Iris pigment epithelial cell (primary cell): ENCODE measurements around the gene PPP5C.
"Not testable (repeated sequence)": the region's sequence is repeated elsewhere in the genome, so short reads cannot be mapped to it uniquely, and the experiment has no call there.

Experiments
- DNase-seq: peaks from one replicate; pipeline ENCODE4 v3.0.0-alpha.2; 2011; ENCODE audit warnings: low read depth

Gene PPP5C

DNA sequence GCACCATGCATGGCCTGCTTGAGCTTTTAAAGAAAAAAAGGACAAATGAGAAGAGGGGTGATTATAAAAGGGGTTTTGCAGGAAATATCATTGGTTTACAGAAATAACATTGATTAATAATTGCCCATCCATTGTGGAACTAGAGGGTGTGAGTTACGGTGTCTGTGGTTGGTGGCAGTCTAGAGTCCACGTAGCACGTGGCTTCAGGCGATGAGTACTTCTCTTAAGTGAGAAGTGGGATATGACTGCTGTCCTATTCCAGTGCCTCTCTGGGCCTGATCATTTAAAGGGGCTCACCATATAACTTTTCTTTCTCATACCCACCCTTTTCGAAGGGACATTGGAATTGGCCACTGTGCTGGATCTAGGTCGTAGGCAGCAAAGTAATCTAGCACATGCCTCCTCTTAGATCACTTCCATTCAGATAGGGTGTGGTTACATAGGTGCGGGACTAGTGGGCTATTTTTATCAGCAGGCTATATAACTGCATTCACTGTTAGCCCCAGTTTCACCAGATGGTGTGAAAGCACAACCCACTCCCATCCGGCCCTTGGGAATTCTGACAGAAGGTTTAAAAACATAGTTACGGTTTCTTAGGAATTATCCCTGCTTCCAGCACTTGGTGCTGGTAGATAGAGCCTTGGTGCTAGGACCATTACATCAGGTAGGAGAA lies 19.9 kb downstream of the PPP5C start:
- DNase-seq = no peak

- no peak for DNase-seq
Measured at GRCh38 chr19:46367426-46367825, 20.5 kb downstream of the PPP5C start.

- no peak for DNase-seq
Measured at GRCh38 chr19:46368116-46368515, 21.2 kb downstream of the PPP5C start.

GRCh38 chr19:46369817-46370216 lies 22.9 kb downstream of the PPP5C start:
- no peak for DNase-seq

GRCh38 chr19:46371371-46371901 lies 24.5 kb downstream of the PPP5C start:
- no peak for DNase-seq

GRCh38 chr19:46372901-46373490 lies 26.1 kb downstream of the PPP5C start:
- DNase-seq = peak; percentile 58

GRCh38 chr19:46373491-46374359 lies 26.8 kb downstream of the PPP5C start:
- DNase-seq = peak; percentile 56

DNA sequence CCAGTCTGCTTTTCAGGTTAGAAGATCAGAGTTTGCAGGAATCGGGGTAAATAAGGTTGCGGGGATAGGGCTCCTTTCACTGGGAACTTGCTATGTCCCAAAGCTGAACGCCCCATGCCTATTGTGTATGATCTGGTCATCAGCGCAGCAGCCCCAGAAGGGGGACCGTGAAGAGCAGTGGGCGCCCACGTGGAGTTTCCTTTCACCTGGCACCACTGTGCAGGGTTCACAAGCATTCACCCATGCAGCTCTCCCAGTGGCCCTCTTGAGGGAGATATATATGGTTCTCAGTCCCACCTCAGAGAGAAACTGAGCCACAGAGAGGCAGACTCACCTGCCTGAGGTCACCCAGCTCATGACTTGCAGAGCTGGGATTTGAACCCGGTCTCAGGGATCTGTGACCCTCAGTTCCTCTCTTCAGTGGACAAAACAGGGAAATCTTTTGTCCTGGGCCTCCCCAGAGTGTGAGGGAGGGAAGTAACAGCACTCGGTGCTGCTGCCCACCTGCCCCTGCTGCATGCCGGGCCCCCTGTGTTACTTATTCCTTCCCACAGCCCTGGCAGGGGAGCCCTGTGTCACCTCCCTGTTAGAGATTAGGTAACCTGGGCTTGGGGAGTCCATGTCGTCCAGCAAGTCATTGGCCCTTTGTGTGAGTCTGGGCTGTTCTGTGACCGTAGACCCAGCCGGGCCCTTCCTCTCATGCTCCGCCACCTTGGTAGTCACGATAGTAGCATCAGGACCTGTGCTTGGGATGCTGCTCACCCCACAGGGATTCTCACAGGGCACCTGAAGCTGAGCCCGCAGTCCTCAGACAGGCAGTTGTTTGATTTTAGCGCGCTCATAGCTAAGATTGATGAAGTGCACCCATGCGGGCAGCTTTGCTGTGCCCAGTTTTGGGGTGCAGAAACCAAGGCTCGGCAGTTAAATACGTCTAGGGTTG lies 27.9 kb downstream of the PPP5C start:
- no peak for DNase-seq

GRCh38 chr19:46375476-46376067 lies 28.7 kb downstream of the PPP5C start:
- DNase-seq = not testable (repeated sequence)

DNA sequence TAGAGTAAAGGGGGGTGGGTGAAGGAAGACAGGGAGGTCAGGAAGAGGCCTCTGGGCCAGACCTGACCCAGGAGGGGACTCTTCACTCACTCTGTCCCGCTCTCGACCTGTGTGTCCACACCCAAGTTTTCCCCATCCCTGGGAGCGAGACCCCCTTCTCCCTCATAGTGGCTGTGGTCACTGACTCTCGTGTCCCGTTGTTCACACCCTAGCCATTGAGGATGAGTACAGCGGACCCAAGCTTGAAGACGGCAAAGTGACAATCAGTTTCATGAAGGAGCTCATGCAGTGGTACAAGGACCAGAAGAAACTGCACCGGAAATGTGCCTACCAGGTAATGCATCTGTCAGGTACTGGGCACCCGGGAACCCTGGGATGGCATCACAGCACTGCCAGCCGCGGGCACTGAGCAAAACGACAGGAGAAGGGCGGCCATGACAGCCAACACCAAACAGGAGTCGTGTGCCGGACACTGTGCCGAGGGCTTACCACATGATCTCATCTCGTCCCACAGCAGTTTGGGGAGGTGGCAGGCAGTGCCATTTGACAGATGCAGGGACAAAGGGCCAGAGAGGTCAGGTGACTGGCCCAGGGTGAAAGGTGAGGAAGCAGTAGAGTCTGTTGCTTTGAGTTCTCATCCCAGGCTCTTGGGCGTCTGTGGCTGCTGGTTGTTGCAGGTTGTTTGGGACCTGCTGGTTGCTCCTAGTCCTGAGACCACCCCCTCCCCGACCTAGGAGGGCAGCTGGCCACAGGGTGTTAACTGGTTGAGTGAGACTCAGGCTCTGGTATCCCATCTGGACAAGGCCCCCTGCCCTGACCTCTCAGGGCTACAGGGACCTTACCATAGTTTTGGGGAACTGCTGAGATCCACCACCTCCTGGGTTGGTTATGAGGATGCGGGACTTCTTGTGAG lies 29.6 kb downstream of the PPP5C start:
- no peak for DNase-seq

GRCh38 chr19:46378268-46378667 lies 31.4 kb downstream of the PPP5C start:
- DNase-seq = peak; percentile 79

DNA sequence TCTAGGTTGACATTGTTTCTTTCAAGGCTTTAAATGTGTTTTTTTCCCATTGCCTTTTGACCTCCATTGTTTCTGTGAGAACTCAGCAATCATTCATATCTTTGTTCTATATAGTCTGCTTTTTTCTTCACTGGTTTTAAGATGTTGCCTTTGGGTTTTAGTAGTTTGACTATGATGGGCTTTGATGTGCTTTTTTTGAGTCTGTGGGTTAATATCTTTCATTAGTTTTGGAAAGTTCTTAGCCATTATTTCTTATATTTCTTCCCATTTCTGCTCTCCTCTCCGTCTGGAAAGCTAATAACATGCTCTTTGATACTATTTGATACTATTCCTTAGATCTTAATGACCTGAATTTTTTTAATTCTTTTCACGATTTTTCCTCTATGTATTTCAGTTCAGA lies 33.8 kb downstream of the PPP5C start:
- DNase-seq = no peak

GRCh38 chr19:46381346-46381745 lies 34.5 kb downstream of the PPP5C start:
- DNase-seq = no peak

DNA sequence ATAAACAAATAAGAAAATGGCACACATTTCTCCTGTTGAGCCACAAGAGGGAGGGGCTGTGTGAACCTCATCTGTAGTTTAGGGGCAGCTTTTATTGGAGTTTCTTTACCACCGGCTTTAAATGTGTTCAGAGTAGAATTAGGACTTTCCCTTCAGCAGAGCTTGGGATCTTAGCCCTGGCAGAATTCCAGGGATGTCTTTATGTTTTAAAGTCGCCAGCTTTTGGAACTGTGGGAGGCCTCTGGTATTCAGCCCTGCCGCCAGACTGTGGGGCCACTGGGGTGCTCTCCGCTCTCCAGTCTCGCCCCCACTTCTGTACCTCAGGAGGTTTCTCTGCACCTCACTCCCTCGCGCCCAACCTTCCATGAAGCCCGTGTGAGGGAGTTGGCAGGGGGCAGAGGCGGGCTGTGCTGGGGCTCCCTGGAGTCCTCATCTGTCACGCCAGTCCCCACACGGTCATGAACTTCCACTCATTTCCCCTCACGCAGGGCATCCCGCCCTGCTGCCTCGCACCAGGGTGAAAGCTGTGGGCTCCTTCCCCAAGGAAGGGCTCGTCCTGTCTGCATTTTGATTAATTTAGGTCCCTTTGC lies 35.0 kb downstream of the PPP5C start:
- no peak for DNase-seq

DNA sequence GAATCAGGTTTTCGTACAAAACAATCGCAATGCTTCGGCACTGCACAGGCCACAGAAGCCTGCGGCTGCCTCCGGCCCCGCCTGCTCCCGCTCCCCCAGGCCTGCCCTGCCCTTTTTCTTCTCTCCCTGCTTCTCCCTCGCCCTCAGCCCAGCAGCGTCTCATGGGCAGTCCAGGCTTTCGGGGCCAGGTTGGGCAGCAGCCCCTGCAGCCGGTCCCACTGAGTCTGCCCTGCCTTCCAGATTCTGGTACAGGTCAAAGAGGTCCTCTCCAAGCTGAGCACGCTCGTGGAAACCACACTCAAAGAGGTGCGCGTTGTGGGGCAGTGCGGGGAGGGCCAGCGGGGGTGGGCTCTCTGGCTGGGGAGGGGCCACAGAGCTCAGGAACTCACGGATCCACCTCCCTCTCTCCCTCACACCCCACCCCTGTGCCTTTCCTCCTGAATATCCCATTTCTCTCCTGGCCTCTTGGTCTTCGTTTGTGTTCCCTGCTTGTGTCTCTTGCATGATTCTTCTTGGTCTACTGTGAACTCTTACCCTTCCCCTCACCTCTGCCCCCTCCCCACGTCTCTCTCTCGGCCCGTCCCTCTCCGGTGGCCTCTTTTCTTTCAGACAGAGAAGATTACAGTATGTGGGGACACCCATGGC lies 36.4 kb downstream of the PPP5C start:
- DNase-seq = no peak

DNA sequence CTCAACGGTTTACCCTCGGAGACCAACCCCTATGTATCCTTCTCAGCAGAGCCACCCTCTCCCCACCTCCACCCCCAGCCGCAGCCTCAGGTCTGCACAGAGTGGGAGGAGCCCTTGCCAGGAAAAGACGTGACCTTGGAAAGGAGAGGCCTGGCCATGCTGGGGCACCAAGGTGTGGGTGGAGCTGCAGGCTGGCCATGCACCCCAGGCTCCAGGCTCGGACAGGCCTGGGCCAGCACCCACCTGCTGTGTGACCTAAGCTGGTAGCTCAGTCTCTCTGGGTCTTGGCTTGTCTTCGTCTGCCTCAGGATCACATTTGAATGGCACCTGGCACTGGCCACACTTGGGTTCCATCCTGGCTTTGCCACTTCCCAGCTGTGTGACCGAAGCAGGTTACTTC lies 37.0 kb downstream of the PPP5C start:
- DNase-seq = no peak

DNA sequence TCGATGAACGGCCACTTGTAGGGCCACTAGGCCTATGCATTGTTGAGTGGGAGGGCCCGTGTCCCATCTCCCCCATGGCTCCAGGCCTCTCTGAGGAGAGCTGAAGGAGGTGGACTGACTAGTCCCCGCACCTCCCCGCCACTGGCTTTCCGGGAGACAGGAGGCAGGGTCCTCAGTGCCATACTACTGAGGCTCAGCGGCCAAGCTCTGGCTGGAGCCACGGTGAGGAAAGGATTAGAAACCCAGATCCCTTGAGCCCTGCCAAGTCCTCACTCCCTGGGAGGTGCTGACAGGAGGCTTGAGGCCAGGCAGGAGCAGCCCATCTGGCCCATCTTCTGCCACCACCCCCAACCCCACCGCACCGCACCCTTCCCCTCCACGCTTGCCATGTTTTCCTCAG lies 37.5 kb downstream of the PPP5C start:
- DNase-seq = no peak

DNA sequence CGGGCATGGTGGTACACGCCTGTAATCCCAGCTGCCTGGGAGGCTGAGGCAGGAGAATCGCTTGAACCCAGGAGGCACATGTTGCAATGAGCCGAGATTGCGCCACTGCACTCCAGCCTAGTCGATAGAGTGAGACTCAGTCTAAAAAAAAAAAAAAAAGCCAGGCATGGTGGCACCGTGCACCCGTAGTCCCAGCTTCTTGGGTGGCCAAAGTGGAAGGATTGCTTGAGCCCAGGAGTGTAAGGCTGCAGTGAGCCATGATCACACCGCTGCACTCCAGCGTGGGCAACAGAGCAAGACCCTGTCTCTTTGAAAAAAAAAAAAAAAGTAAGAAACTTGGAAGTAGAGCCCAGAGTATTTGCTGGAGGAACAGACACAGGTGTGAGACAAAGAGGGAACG lies 38.7 kb downstream of the PPP5C start:
- no peak for DNase-seq

DNA sequence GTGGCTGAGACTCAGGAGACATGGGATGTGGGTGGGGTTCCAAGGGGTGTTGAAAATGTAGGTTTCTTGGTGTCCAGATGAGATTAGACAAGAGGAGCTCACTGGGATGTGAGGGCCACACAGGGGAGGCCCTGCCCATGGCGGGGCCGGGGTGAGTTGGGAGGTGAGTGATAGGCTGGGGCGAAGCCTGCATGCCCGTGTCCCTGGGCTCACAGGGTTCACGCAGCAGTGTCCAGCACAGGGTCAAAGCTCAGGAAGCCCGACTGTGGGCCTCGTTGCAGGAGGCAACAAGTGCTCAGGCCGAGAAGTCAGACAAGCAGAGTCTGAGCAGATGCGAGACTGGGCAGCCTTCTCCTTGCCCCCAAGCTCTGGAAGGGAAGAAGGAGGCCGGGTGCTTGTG lies 39.3 kb downstream of the PPP5C start:
- no peak for DNase-seq
